Stimulated activated CD4-positive, alpha-beta T cell treated with anti-CD3 and anti-CD28 coated beads, Interleukin-4, amount 100 ng/mL, for 24 hours (primary cell): ENCODE measurements around the gene KRTAP10-7.
"Not testable (repeated sequence)": the region's sequence is repeated elsewhere in the genome, so short reads cannot be mapped to it uniquely, and the experiment has no call there.

Experiments used
- DNase-seq: peaks from one replicate; pipeline ENCODE4 v3.0.0-alpha.2; 2020

KRTAP10-7 gene

DNA sequence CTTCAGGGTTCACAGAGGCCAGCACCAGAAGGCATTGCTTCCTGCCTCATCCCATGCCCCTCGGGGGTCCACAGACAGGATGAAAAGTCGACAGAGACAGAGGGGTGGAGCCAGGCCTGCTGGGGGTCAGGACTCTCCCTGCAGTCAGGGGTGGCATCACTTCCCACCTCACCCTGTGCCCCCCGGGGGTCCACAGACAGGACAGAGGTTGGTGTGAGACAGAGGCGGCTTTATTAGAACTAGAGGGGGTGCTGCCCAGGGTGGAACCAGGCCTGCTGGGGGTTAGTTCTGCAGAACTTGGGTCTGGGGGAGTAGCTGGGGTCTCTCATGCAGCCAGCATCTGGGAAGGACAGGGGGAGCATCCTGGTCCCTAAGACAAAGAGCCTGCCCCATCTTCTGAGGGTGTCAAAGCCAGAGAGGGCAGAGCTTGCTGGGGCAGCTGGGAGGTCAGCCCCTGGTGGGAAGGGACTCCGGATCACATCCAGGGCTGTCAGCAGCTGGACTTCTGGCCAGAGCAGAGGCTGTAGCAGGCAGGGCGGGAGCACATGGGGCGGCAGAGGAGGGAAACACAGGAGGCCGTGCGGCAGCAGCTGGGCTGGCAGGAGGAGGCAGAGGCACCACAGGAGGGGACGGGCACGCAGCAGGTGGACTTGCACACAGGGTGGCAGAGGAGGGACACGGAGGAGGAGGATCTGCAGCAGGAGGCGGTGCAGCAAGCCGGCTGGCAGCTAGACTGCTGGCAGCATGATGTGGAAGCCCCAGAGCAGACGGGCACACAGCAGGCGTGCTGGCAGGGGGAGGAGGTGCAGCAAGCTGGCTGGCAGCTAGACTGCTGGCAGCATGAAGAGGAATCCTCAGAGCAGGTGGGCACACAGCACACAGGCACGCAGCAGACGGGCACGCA is 9.2 kb upstream of the KRTAP10-7 start:
- not testable (repeated sequence) for DNase-seq

GRCh38 chr21:44591801-44592130 is 8.6 kb upstream of the KRTAP10-7 start:
- not testable (repeated sequence) for DNase-seq

- DNase-seq: no peak
Measured at GRCh38 chr21:44592446-44593311, 7.7 kb upstream of the KRTAP10-7 start, which contains the start of gene KRTAP10-6. TSS of gene KRTAP10-6 (minus strand) at chr21:44592505. CDS start at chr21:44592484, 21 bp downstream.

- DNase-seq: no peak
Measured at GRCh38 chr21:44593598-44594405, 6.6 kb upstream of the KRTAP10-7 start.

DNA sequence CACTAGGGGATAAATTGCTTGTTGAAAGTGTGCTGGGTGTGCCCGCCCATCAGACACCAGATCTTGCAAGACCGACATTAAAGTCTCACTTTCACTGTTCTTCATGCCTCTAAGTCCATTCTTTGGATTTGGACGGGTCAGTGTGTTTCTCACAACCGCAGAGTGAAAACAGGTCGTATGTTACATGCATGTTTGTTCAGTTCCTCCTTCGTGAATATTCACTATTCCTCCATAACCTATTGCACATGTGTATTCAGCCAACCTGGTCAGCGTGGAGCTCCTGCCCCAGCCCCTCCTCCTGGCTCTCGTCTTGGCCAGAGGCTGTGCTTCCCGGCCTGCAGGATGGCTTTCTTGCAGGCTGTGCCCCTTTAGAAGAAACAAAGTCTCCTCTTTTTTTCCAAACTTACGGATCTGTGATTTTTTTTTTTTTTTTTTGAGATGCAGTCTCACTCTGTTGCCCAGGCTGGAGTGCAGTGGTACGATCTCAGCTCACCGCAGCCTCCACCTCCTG is 5.9 kb upstream of the KRTAP10-7 start:
- DNase-seq: no peak

GRCh38 chr21:44595524-44595923 is 4.9 kb upstream of the KRTAP10-7 start:
- no peak for DNase-seq

DNA sequence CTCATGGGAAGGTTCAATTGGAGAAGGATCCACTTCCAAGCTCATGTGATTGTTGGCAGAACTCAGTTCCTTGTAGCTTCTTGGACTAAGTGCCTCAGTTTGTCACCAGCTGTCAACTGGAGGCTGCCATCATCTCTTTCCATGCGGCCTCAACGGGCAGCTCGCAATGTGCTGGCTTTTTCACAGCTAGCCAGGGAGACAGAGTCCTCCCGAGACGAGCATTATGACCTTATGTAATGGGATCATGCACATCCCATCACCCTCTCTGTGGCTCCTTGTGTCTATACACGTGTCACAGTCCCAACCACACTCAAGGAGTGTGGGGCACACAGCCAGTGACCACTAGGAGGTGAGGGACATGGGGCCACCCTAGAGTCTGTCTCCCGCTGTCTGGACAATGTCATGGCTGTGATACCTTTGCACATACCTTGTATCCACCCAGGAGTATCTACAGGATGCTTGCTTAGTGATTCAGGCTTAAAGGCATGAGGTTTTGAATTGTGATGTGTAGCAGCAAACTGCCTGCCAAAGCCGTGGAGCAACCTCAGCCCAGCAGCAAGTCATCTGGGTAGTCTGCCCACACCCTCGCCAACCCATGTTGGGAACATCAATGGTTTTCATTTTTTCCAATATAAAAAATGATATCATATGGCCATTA is 4.2 kb upstream of the KRTAP10-7 start:
- DNase-seq: no peak

GRCh38 chr21:44598061-44598460 is 2.3 kb upstream of the KRTAP10-7 start:
- DNase-seq: no peak

- DNase-seq: no peak
Measured at GRCh38 chr21:44599264-44600029, 950 bp upstream of the KRTAP10-7 start.

DNA sequence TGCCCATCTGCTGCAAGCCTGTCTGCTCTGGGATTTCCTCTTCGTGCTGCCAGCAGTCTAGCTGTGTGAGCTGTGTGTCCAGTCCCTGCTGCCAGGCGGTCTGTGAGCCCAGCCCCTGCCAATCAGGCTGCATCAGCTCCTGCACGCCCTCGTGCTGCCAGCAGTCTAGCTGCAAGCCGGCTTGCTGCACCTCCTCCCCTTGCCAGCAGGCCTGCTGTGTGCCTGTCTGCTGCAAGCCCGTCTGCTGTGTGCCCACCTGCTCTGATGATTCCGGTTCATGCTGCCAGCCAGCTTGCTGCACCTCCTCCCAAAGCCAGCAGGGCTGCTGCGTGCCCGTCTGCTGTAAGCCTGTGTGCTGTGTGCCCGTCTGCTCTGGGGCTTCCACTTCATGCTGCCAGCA is 694 bp downstream of the KRTAP10-7 start:
- DNase-seq: not testable (repeated sequence)

- DNase-seq: no peak
Measured at GRCh38 chr21:44601596-44602462, 1.4 kb downstream of the KRTAP10-7 start.

DNA sequence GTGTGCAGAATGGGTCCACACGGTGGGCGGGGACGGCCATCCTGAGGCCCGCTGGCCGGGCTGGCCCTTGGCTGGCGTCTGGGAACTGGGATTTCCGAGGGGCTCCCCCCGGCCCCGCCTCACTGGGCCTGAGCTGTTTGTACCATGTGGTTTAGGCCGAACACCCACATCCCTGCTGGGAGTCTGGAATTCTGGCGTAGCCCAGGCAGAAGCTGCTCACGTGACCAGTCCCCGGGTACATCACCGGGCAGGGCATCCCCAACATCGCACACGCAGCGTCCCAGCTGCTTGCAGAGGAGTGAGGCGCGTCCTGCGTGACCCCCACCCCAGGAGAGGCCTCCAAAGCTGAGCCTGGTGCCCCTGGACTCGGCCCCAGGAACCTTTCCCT is 2.1 kb downstream of the KRTAP10-7 start:
- no peak for DNase-seq

DNA sequence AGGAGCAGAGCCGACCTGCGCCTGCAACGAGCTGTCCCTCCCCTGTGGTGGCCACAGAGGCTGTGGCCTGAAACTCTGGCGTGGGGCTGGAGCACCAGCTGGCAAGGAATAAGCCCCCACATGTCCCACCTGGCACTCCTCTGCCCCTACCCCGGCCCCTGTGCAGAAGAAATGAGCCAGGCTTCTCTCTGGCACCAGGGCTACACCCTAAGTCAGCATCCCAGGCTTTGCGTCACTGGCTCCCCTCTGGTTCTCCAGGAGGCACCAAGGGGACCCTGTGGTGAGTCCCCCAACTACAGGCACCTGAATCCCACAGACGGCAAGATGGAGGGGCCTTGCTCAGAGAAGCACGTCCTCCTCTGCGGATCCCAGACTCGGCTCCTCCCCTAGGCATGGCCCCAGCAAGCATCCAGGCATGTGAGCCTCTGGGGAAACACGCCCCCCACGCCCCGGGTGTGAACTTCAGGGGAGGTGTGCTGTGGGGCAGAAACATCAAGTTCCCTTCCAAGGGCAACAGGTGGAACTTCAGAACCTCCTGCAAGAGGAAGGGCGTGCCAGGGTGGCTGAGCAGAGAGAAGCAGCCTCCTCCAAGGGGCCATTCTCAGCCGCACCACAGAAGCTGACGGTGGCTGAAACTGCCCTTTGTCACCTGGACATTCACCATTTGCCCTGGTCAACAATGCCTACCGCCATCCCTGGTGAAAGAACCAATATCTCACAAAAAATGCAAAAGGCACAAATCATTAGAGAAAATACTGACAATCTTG is 2.9 kb downstream of the KRTAP10-7 start:
- DNase-seq: no peak

DNA sequence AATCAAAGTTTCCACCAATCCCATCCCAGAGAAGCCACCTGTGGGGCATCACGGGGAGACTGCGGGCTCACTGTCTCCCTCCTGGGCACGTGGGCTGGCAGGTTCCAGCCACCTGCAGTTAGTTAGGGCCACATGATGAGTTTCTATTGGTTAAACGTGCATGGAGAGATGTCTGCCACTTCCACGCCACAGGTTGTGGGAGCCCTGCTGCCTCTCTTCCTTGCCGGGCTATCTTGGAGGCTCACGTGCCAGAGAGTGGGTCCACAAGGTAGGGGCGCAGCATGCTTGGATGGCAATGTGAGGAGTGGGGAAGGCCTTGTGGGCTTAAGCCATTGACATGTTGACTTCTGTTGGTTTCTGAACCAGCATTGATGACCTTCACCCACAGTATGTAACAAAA is 3.5 kb downstream of the KRTAP10-7 start:
- no peak for DNase-seq

DNA sequence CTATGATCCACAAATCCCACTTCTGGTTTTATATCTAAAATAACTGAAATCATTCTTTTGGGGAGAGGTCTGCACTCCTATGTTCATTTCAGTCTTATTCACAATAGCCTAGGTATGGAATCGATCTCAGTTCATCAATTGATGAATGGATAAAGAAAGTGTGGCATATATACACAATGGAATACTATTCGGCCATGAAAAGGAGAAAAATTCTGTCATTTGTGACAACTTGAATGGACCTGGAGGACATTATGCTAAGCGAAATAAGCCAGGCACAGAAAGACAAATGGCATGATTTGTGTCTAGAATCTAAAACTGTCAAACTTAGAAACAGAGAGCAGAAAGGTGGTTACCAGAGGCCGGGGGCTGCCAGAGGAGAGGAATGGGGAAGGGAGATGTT is 6.1 kb downstream of the KRTAP10-7 start:
- DNase-seq: no peak

DNA sequence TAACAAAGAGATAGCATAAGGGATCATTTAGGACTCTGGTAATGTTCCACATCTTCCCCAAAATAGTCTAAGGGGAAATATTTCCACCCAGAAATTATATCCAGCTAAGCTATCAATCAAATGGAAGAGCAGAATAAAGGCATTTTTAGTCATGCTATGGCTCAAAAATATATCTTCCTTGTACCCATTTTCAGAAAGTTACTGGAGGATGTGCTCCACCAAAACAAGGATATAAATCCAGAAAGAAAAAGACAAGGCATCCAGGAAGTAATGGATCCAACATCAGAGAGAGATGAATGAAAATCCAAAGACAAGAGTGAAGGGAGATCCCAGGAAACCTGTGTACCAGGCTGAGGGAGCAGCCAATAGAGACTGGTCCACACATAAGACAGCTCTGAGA is 8.8 kb downstream of the KRTAP10-7 start:
- no peak for DNase-seq

GRCh38 chr21:44610157-44610843 is 9.9 kb downstream of the KRTAP10-7 start:
- not testable (repeated sequence) for DNase-seq

- DNase-seq: no peak
Measured at GRCh38 chr21:44611551-44611950, 11.2 kb downstream of the KRTAP10-7 start.

DNA sequence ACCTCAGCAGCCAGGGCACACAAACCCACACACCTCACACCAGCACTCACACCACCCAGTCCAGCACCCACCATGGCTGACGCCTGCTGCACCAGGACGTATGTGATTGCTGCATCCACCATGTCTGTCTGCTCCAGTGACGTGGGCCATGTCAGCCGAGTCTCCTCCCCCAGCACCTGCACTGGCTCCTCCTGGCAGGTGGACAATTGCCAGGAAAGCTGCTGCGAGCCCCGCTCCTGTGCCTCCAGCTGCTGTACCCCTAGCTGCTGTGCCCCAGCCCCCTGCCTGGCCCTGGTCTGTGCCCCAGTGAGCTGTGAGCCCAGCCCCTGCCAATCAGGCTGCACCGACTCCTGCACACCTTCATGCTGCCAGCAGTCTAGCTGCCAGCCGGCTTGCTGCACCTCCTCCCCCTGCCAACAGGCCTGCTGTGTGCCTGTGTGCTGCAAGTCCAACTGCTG is 11.7 kb downstream of the KRTAP10-7 start, which contains the start of gene KRTAP10-8:
Gene KRTAP10-8 (plus strand): TSS at position 51 of the 458 bp plus-strand sequence. CDS start 22 bp downstream, at position 73.
- no peak for DNase-seq
